Activated CD4-positive, alpha-beta T cell treated with anti-CD3 and anti-CD28 coated beads, Interleukin-2, amount 10 ng/mL, durations not matched to agents 7 days and 5 days (primary cell): ENCODE measurements around the gene USP48. TPM values are rescaled to one million over a fixed set of nuclear protein-coding genes. Genes with fewer than 3 reads are reported as not detected.

Experiments used
- CTCF ChIA-PET: fragments of 350-600 bp; sonication (Branson Sonifier 250); formaldehyde crosslinking; loops from one replicate; lab custom pipeline; 2021; ENCODE audit warnings: antibody characterized with exemption; lab: Charles Lee
- POLR2A ChIA-PET: fragments of 350-600 bp; sonication (Branson Sonifier 250); formaldehyde crosslinking; loops from one replicate; lab custom pipeline; 2021; ENCODE audit warnings: antibody characterized with exemption; lab: Charles Lee
- DNase-seq: peaks from one replicate; pipeline ENCODE4 v3.0.0-alpha.2; 2020
- H3K27ac Mint-ChIP-seq: one replicate; pipeline ENCODE4 v1.8.0; 2021; ENCODE audit warnings: mild to moderate bottlenecking, moderate library complexity, mixed read lengths
- H3K27me3 Mint-ChIP-seq: one replicate; pipeline ENCODE4 v1.8.0; 2021; ENCODE audit warnings: mixed read lengths
- H3K36me3 Mint-ChIP-seq: one replicate; pipeline ENCODE4 v1.8.0; 2021; ENCODE audit warnings: low read depth, mixed read lengths
- H3K4me1 Mint-ChIP-seq: one replicate; pipeline ENCODE4 v1.8.0; 2021; ENCODE audit warnings: mixed read lengths
- H3K4me3 Mint-ChIP-seq: one replicate; pipeline ENCODE4 v1.8.0; 2021; ENCODE audit warnings: mild to moderate bottlenecking, moderate library complexity, mixed read lengths
- H3K9me3 Mint-ChIP-seq: one replicate; pipeline ENCODE4 v1.8.0; 2021; ENCODE audit warnings: mixed read lengths
- total RNA-seq, 2 experiments: library from RNA; stranded (reverse); gene quantifications; one replicate each; pipeline ENCODE4 v1.2.3, GENCODE V29; 2021

Gene USP48
- total RNA-seq, 2 experiments from 2014 or later, result 70.9 to 80.6 TPM

DNA sequence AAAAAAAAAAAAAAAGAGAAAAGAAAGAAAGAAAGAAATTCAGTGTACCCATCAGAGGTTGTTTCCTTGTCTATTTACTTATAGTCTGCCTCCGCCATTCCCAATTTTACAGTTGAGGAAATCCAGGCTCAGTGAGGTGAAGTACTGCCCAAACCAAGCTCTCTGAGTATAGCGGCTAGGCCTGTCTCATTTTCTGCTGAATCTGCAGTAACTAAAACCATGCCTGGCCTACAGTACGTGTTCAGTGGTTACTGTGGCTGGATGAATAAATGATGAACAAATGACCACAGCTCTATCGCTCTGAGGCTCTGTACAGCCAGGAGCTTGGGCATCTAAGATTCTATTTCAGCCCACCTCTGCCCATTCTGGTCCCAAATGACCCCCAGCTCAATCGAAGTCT lies 138.0 kb downstream of the USP48 start:
- CTCF ChIA-PET, result no interaction called here
- Mint-ChIP-seq H3K36me3 (no peaks in the 10 kb centered on the region), H3K27ac (no peak overlapping the region), H3K27me3 (peaks cover 2% of the 10 kb centered on the region), H3K4me3 (no peak overlapping the region), H3K9me3 (no peaks in the 10 kb centered on the region), H3K4me1 (no peaks in the 10 kb centered on the region)
- POLR2A ChIA-PET, result no interaction called here
- no peak for DNase-seq

DNA sequence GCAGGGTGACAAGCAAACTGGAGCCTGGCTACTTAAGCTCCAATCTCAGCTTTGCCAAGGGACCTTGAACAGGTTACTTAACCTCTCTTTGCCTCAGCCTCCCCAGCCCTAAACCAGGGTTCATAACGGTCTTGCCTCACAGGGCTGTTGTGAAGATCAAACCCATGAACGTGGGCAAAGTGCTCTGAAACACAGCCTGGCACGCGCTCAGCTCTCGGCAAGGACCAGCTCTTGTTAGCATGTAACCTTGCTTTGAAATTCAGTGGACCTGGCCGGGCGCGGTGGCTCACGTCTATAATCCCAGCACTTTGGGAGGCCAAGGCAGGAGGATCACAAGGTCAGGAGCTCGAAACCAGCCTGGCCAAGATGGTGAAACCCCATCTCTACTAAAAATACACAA lies 138.6 kb downstream of the USP48 start:
- no peak overlapping the region for H3K4me3 Mint-ChIP-seq
- no peak overlapping the region for H3K27ac Mint-ChIP-seq
- ChIA-PET CTCF (no interaction called here), POLR2A (interaction anchor here (0.6 kb wide), 1 partner anchor 270 kb away, joined by 3 read pairs; no protein-coding TSS in a partner anchor)
- H3K9me3 Mint-ChIP-seq, result no peaks in the 10 kb centered on the region
- H3K4me1 Mint-ChIP-seq, result no peaks in the 10 kb centered on the region
- H3K27me3 Mint-ChIP-seq, result peaks cover 2% of the 10 kb centered on the region
- no peak for DNase-seq
- H3K36me3 Mint-ChIP-seq, result no peaks in the 10 kb centered on the region

DNA sequence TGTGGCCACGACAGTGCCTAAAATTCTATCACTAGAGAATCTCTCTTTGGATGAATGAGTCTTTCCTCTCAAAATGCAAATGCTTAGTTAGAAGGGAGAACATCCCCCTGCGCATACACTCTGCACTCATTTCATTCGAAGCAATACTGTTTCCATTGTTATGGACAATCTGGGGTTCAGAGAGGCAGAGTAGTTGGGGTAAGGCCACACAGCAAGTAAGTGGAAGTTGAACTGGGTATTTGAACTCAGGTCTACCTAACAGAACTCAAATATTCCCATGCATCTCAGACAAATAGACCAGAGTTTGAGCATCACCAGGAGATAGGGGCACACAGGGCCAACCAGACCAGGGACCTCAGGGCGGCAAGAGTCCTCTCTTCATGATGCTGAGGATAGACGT lies 139.3 kb downstream of the USP48 start:
- DNase-seq, result no peak
- CTCF ChIA-PET, result no interaction called here
- Mint-ChIP-seq H3K27me3 (peaks cover 2% of the 10 kb centered on the region), H3K9me3 (no peaks in the 10 kb centered on the region), H3K36me3 (no peaks in the 10 kb centered on the region), H3K4me3 (no peak overlapping the region), H3K4me1 (no peaks in the 10 kb centered on the region), H3K27ac (no peak overlapping the region)
- POLR2A ChIA-PET, result interaction anchor here (0.6 kb wide), 1 partner anchor 269 kb away, joined by 3 read pairs; no protein-coding TSS in a partner anchor

DNA sequence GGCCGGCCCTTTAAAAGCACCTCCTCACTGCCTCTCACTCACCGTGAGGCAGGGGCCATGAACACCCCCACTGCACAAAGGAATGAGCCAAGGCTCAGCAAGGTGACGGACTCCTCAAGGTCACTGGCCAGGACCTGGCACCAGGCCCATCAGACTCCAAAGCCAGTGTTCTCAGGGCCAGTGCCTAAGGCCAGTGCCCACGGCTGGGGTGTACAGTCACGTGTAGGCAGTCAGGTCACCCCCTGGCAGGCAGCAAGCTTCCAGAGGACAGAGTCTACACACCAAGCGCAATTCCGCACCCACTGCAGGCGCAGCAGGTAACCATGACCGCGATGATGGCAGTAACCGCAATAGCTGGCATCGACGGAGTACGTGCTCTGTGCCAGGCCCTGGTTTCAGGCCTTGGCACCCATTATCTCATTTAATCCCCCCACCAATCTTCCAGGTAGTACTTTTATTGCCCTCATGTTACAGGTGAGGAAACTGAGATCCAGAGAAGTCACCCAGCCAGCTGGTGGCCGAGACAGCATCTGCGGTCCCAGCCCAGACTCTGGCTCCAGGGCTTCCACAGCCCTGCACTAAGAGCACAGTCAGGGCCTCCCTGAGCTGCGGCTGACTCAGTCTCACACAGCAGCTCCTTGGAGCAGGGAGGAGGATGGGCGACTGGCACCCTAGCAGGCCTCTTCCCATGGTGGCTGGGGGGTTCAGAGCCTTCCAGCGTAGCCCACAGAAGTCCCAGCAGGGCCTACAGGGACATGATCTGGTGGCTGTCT lies 140.8 kb downstream of the USP48 start:
- ChIA-PET POLR2A (no interaction called here), CTCF (no interaction called here)
- Mint-ChIP-seq H3K36me3 (no peaks in the 10 kb centered on the region), H3K4me3 (no peak overlapping the region), H3K4me1 (no peaks in the 10 kb centered on the region), H3K27me3 (no peaks in the 10 kb centered on the region), H3K27ac (no peak overlapping the region), H3K9me3 (no peaks in the 10 kb centered on the region)
- DNase-seq, result no peak

DNA sequence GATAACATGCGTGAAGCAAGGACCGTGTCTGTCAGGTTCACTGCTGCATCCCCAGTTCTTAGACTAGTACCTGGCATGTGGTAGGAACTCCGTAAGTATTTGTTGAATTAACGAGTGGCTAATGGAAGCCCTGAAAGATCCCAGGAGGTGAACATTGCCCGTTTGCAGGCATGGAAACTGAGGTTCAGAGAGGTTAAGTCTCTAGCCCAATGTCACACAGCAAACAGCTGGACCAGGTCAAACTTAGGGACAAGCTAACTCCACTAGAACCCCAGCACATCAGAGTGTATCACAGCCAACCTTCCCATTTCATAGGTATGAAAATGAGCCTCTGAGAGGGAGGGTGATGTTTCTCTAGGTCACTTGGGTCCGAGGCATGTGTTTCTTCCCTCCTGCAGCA lies 141.4 kb downstream of the USP48 start:
- Mint-ChIP-seq H3K27ac (no peak overlapping the region), H3K9me3 (no peaks in the 10 kb centered on the region), H3K4me1 (no peaks in the 10 kb centered on the region), H3K4me3 (no peak overlapping the region), H3K36me3 (no peaks in the 10 kb centered on the region), H3K27me3 (no peaks in the 10 kb centered on the region)
- no peak for DNase-seq
- ChIA-PET POLR2A (no interaction called here), CTCF (interaction anchor here (1.1 kb wide), 1 partner anchor 19 kb away, joined by 3 read pairs; no protein-coding TSS in a partner anchor)

DNA sequence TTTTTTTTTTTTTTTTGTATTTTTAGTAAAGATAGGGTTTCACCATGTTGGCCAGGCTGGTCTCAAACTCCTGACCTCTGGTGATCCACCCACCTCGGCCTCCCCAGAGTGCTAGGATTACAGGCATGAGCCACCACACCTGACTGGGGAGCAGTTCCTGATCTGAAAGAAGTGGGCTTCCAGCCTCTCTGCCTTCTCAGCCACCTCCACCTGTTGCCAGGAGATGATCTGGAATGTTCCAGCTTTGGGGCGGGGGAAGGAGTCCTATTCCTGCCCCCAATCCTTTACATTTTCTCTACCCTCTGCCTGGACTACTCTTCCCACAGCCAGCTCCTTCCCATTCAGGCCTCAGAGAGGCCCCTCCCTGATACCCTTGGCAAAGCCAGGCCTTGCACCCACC lies 141.9 kb downstream of the USP48 start:
- Mint-ChIP-seq H3K36me3 (no peaks in the 10 kb centered on the region), H3K4me1 (no peaks in the 10 kb centered on the region), H3K27me3 (no peaks in the 10 kb centered on the region), H3K9me3 (no peaks in the 10 kb centered on the region), H3K27ac (no peak overlapping the region), H3K4me3 (no peak overlapping the region)
- DNase-seq, result no peak
- ChIA-PET POLR2A (no interaction called here), CTCF (interaction anchor here (1.1 kb wide), 1 partner anchor 18 kb away, joined by 3 read pairs; no protein-coding TSS in a partner anchor)

DNA sequence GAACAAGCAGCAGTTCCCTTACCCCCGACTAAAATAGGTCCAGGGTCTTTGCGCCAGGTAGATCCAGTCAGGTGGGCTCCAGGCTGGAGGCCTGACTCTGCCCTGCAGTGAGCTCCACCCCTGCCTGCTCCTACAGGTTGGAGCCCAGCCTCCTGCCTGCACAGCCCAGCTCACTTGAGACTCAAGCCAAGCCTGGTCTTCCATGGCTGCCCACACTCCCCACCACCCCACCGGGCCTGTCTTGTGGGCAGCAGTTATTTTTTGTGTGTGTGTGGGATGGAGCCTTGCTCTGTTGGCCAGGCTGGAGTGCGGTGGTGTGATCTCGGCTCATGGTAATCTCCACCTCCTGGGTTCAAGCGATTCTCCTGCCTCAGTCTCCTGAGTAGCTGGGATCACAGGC lies 142.3 kb downstream of the USP48 start:
- CTCF ChIA-PET, result interaction anchor here (1.1 kb wide), 1 partner anchor 18 kb away, joined by 3 read pairs; no protein-coding TSS in a partner anchor
- POLR2A ChIA-PET, result no interaction called here
- H3K4me3 Mint-ChIP-seq, result no peak overlapping the region
- H3K9me3 Mint-ChIP-seq, result no peaks in the 10 kb centered on the region
- H3K4me1 Mint-ChIP-seq, result no peaks in the 10 kb centered on the region
- H3K36me3 Mint-ChIP-seq, result no peaks in the 10 kb centered on the region
- no peak overlapping the region for H3K27ac Mint-ChIP-seq
- H3K27me3 Mint-ChIP-seq, result no peaks in the 10 kb centered on the region
- DNase-seq, result no peak

DNA sequence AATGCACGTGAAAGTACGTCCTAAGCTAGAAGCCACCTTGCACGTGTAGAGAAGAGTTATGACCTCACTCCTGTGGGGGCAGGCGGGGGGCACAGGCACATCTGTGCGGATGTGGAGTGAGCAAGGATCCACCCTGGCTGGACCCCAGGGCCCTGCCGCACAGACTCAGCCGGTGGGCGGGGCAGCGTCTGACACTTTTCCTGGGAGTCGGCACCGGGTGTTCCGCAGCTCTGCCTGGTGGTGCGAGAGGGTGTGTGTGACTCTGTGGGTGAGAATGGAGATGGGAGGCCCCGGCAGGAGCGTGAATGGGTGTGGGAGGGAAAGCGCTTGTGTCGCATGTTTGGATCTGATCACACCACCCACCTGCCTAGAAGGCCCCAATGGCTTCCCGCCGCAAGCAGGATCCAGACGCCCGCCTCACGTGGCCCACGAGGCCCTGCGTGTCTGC lies 143.3 kb downstream of the USP48 start:
- H3K9me3 Mint-ChIP-seq, result no peaks in the 10 kb centered on the region
- H3K4me1 Mint-ChIP-seq, result no peaks in the 10 kb centered on the region
- ChIA-PET CTCF (no interaction called here), POLR2A (no interaction called here)
- no peak overlapping the region for H3K4me3 Mint-ChIP-seq
- no peak for DNase-seq
- H3K36me3 Mint-ChIP-seq, result no peaks in the 10 kb centered on the region
- H3K27ac Mint-ChIP-seq, result no peak overlapping the region
- no peaks in the 10 kb centered on the region for H3K27me3 Mint-ChIP-seq

DNA sequence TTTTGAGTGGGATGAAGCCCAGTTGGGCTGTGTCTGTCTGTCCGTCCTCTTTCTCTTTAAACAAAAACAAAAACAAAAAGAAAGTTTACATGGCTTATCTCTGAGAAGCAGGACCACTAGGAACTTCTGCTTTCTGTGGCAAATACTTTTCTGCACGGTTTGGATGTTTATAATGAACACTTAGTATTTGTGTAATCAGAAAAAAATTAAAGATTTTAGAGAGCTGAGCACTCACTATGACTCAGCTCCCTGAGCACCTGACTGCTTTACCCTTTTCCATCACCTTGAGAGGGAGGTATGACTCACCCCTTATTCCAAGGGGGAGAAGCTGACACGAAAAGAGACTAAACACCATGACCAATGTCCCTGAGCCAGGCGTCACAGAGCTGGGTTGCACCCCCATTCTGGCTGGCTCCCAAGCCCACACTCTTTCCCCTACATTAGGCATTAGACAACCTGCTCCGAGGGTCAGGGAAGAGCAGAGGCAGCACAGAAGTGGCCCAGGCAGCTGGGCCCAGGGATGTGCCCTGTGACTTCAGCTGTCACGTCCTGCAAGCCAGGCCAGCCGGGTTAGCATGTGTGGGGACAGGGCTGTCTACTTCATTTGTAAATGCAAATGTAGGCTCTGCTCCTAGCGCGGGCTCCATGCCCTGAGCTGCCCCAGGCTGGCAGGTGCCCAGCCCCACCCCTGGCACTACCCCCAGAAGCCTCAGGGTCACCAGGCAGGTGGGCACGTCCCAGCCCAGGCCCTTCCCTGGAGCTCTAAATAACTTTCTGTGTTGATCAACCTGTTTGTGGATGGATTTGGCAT lies 144.2 kb downstream of the USP48 start:
- ChIA-PET CTCF (no interaction called here), POLR2A (no interaction called here)

DNA sequence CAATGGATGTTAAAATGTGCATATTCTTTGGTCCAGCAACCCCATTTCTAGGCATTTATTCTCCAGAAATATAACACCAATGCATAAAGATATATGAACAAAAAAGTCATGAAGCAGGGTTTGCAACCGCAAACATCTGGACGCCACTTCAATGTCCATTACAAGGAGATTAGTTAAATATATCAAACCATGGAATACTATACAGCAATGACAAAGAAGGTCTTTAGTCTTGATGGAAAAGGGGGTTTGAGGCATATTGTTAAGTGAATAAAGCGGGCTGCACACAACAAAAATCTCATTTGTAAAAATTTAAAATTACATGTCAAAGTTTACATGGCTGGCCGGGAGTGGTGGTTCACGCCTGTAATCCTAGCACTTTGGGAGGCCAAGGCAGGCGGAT lies 145.4 kb downstream of the USP48 start:
- no peaks in the 10 kb centered on the region for H3K4me1 Mint-ChIP-seq
- ChIA-PET CTCF (interaction anchor here (0.7 kb wide), 1 partner anchor 405 kb away, joined by 3 read pairs; no protein-coding TSS in a partner anchor), POLR2A (no interaction called here)
- H3K4me3 Mint-ChIP-seq, result no peak overlapping the region
- DNase-seq, result no peak
- H3K36me3 Mint-ChIP-seq, result no peaks in the 10 kb centered on the region
- no peaks in the 10 kb centered on the region for H3K27me3 Mint-ChIP-seq
- H3K9me3 Mint-ChIP-seq, result no peaks in the 10 kb centered on the region
- no peak overlapping the region for H3K27ac Mint-ChIP-seq

More for the DNA sequence above, 144.2 kb downstream of the USP48 start:
- no peaks in the 10 kb centered on the region for H3K36me3 Mint-ChIP-seq
- no peaks in the 10 kb centered on the region for H3K27me3 Mint-ChIP-seq
- no peak overlapping the region for H3K27ac Mint-ChIP-seq
- DNase-seq, result no peak
- H3K4me3 Mint-ChIP-seq, result no peak overlapping the region
- H3K4me1 Mint-ChIP-seq, result no peaks in the 10 kb centered on the region
- H3K9me3 Mint-ChIP-seq, result no peaks in the 10 kb centered on the region

DNA sequence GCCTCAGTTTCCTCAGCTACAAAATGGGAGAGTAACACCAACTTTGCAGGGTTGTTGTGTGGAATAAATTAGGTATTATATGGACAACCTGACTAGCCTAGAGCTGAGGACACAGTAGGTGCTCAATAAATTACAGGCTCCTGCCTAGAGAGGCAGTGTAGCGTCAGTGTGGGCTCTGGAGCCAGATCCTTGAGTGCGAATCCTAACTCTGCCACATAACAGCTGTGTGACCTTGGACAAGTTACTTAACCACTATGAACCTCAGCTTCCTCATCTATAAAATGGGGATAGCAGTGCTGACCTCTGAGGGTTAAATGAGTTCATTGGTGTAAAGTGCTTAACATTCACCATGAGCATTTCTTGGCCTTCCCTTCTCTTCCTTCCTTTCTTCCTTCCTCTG lies 146.9 kb downstream of the USP48 start:
- Mint-ChIP-seq H3K27ac (no peak overlapping the region), H3K4me1 (no peaks in the 10 kb centered on the region), H3K4me3 (no peak overlapping the region), H3K9me3 (no peaks in the 10 kb centered on the region), H3K36me3 (no peaks in the 10 kb centered on the region), H3K27me3 (no peaks in the 10 kb centered on the region)
- ChIA-PET POLR2A (no interaction called here), CTCF (no interaction called here)
- no peak for DNase-seq

DNA sequence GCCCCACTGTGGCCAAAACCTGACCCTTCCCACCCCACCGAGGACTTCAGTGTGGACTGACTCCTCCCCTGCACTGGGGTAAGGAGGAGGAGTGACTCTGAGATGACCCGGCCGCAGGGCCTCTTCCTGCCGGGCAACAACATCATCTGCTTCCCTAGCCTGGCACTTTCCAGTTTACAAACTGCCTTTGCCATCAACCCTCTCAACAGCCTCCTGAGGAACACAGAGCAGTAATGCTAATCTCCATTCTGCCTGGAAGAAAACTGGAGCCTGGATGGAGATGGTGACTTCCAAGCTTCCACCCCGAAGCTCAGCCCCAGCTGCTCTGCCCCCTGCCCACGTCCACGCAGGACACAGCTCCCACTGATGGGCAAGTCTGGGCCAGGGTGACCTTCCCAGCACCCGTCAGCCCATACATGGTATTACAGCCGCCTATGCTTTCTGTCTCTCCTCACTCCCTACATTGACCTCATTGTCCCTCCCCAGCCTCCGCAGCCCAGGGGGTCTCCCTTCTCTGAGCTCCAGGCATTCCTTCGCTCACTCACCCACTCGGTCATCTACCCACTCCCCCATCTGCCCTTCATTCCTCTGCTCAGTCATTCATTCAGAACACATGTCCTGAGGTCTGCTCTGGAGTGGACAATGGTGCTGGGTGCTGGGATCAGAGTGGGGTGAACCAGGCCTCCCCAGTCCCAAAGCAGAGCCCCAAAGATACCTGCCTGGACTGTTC lies 148.0 kb downstream of the USP48 start:
- DNase-seq, result no peak
- Mint-ChIP-seq H3K9me3 (no peaks in the 10 kb centered on the region), H3K27me3 (peaks cover 4% of the 10 kb centered on the region), H3K4me3 (no peak overlapping the region), H3K27ac (no peak overlapping the region), H3K4me1 (no peaks in the 10 kb centered on the region), H3K36me3 (no peaks in the 10 kb centered on the region)
- ChIA-PET CTCF (no interaction called here), POLR2A (no interaction called here)
